SU-DHL-6 (cell line): ENCODE data around the gene PDE4D.

Experiments
- CTCF ChIP-seq: fragments of 200-600 bp; sonication (generic); IDR thresholded peaks from one replicate; pipeline ENCODE4 v1.5.1; 2017; ENCODE audit warnings: antibody characterized with exemption, mild to moderate bottlenecking, low read length, moderate library complexity; ENCODE audit not compliant: insufficient read depth, poor library complexity, severe bottlenecking
- EZH2phosphoT487 ChIP-seq: fragments of 200-600 bp; sonication (generic), shearing (Covaris generic); conservative IDR thresholded peaks from 2 replicates; pipeline ENCODE4 v1.6.1; 2018; ENCODE audit warnings: mild to moderate bottlenecking, antibody characterized with exemption, low read length, moderate library complexity, mixed read lengths

- no peak for TF ChIP-seq CTCF
- no peak for TF ChIP-seq EZH2phosphoT487
These were observed 761.4 kb downstream of the PDE4D start for GRCh38 chr5:59132131-59132530.
